WERI-Rb-1 (cell line): ENCODE measurements around the gene GADL1.

Source experiments
- DNase-seq: peaks from one replicate; pipeline ENCODE4 v3.0.0-alpha.2; 2020
- H3K27ac ChIP-seq: fragments of 250-450 bp; sonication (Bioruptor Pico); 2 replicates; pipeline ENCODE4 v1.5.1; 2020; ENCODE audit warnings: mild to moderate bottlenecking, moderate library complexity
- H3K27me3 ChIP-seq: fragments of 250-450 bp; sonication (Bioruptor Pico); 2 replicates; pipeline ENCODE4 v1.5.1; 2021; ENCODE audit warnings: mild to moderate bottlenecking, low read depth, moderate library complexity; ENCODE audit not compliant: insufficient read depth, severe bottlenecking
- H3K36me3 ChIP-seq: fragments of 250-450 bp; sonication (Bioruptor Pico); 2 replicates; pipeline ENCODE4 v1.5.1; 2020; ENCODE audit warnings: mild to moderate bottlenecking, moderate library complexity
- H3K4me3 ChIP-seq: 2 replicates; pipeline ENCODE4 v1.5.1; 2011; ENCODE audit warnings: low read depth, mild to moderate bottlenecking, control low read depth, low read length
- H3K9me3 ChIP-seq: fragments of 250-450 bp; sonication (Bioruptor Pico); 2 replicates; pipeline ENCODE4 v1.5.1; 2021; ENCODE audit warnings: mild to moderate bottlenecking, moderate library complexity; ENCODE audit not compliant: severe bottlenecking
- CTCF ChIP-seq: IDR thresholded peaks from 2 replicates; pipeline ENCODE4 v1.5.1; 2011; ENCODE audit warnings: low read depth, mild to moderate bottlenecking, control low read depth, inconsistent platforms, low read length

GADL1 gene

GRCh38 chr3:30737743-30738499, 156.5 kb downstream of the GADL1 start:
- no peaks in the 10 kb centered on the region for H3K36me3 ChIP-seq
- DNase-seq = no peak
- H3K9me3 ChIP-seq = no peaks in the 10 kb centered on the region
- H3K27me3 ChIP-seq = no peaks in the 10 kb centered on the region
- no peak overlapping the region for H3K4me3 ChIP-seq
- no peak overlapping the region for H3K27ac ChIP-seq
- no peak for TF ChIP-seq CTCF

- H3K27ac ChIP-seq = no peak overlapping the region
- H3K27me3 ChIP-seq = no peaks in the 10 kb centered on the region
- DNase-seq = no peak
- TF ChIP-seq CTCF = no peak
- H3K4me3 ChIP-seq = no peak overlapping the region
- no peaks in the 10 kb centered on the region for H3K36me3 ChIP-seq
- no peaks in the 10 kb centered on the region for H3K9me3 ChIP-seq
These were observed 160.8 kb downstream of the GADL1 start for GRCh38 chr3:30733696-30734095.

GRCh38 chr3:30733209-30733608, 161.3 kb downstream of the GADL1 start:
- Histone ChIP-seq H3K27ac (no peak overlapping the region), H3K4me3 (no peak overlapping the region), H3K27me3 (no peaks in the 10 kb centered on the region), H3K9me3 (no peaks in the 10 kb centered on the region), H3K36me3 (no peaks in the 10 kb centered on the region)
- DNase-seq = no peak
- no peak for TF ChIP-seq CTCF

GRCh38 chr3:30730967-30731366, 163.5 kb downstream of the GADL1 start:
- no peaks in the 10 kb centered on the region for H3K36me3 ChIP-seq
- H3K9me3 ChIP-seq = no peaks in the 10 kb centered on the region
- no peak for DNase-seq
- no peak overlapping the region for H3K4me3 ChIP-seq
- H3K27ac ChIP-seq = no peak overlapping the region
- no peaks in the 10 kb centered on the region for H3K27me3 ChIP-seq
- no peak for TF ChIP-seq CTCF

- DNase-seq = no peak
- no peak for TF ChIP-seq CTCF
These were observed 164.5 kb downstream of the GADL1 start for GRCh38 chr3:30729936-30730335.

GRCh38 chr3:30729512-30729911, 164.9 kb downstream of the GADL1 start:
- no peak overlapping the region for H3K4me3 ChIP-seq
- H3K9me3 ChIP-seq = no peaks in the 10 kb centered on the region
- TF ChIP-seq CTCF = no peak
- H3K27me3 ChIP-seq = no peaks in the 10 kb centered on the region
- DNase-seq = no peak
- no peaks in the 10 kb centered on the region for H3K36me3 ChIP-seq
- H3K27ac ChIP-seq = no peak overlapping the region

More at GRCh38 chr3:30729936-30730335, 164.5 kb downstream of the GADL1 start:
- Histone ChIP-seq H3K27ac (no peak overlapping the region), H3K27me3 (no peaks in the 10 kb centered on the region), H3K9me3 (no peaks in the 10 kb centered on the region), H3K36me3 (no peaks in the 10 kb centered on the region), H3K4me3 (no peak overlapping the region)
